Breast epithelium (tissue), 4 donors: ENCODE data around the gene ASPDH. TPM values are rescaled to one million over a fixed set of nuclear protein-coding genes. Genes with fewer than 3 reads are reported as not detected.

Source experiments
- DNase-seq, 2 donors: peaks; one replicate each; pipeline ENCODE4 v3.0.0-alpha.2; 2019; ENCODE audit warnings: low spot score in 2 of 2
- H3K27ac ChIP-seq, 2 donors: fragments of 200-600 bp; sonication (generic) in 1 of 2; one replicate each; pipeline ENCODE4 v1.5.1; 2016 to 2019; ENCODE audit warnings: mild to moderate bottlenecking in 1 of 2
- H3K27me3 ChIP-seq, 2 donors: fragments of 200-600 bp; sonication (generic) in 1 of 2; one replicate each; pipeline versions ENCODE4 v1.5.1 to v1.6.0; 2017 to 2019; ENCODE audit warnings: control low read depth in 1 of 2, mild to moderate bottlenecking in 1 of 2
- H3K36me3 ChIP-seq: fragments of 200-600 bp; one replicate; pipeline ENCODE4 v1.5.1; 2019
- H3K4me1 ChIP-seq, 2 donors: fragments of 200-600 bp; sonication (generic); one replicate each; pipeline ENCODE4 v1.5.1; 2016 to 2019; ENCODE audit warnings: control low read depth in 1 of 2
- H3K4me3 ChIP-seq, 3 donors: fragments of 200-600 bp; sonication (generic); 1 replicate in 2 of 3; 2 replicates in 1 of 3; pipeline ENCODE4 v1.5.1; 2016 to 2019; ENCODE audit warnings: mild to moderate bottlenecking in 3 of 3, moderate library complexity in 2 of 3
- H3K9me3 ChIP-seq, 2 donors: fragments of 200-600 bp; sonication (generic) in 1 of 2; one replicate each; pipeline ENCODE4 v1.5.1; 2016 to 2019; ENCODE audit warnings: control low read depth in 1 of 2
- CTCF ChIP-seq, 3 donors: fragments of 450-650 bp; IDR thresholded peaks; one replicate each; pipeline ENCODE4 v1.5.1; 2016 to 2017; ENCODE audit warnings: antibody characterized with exemption in 3 of 3, mild to moderate bottlenecking in 3 of 3, moderate library complexity in 3 of 3
- POLR2A ChIP-seq: fragments of 450-650 bp; IDR thresholded peaks from one replicate; pipeline ENCODE4 v1.6.1; 2016; ENCODE audit warnings: antibody characterized with exemption, mild to moderate bottlenecking, moderate library complexity
- POLR2AphosphoS5 ChIP-seq, 3 donors: sonication (generic); formaldehyde crosslinking; IDR thresholded peaks; one replicate each; pipeline ENCODE4 v1.6.1; 2017; ENCODE audit warnings: antibody characterized with exemption in 3 of 3
- intact Hi-C: fragments of 100-400 bp; cut with DNase I; formaldehyde crosslinking; loops from one replicate; pipeline ENCODE4 v1.15.1; 2023; ENCODE audit warnings: low total_unique reads
- total RNA-seq, 3 donors: library from RNA; depleted of rRNA; stranded (reverse); fragments of >200 nt; gene quantifications; one replicate each; pipeline ENCODE4 v1.1.0, GENCODE V29; 2016

The ASPDH gene
- total RNA-seq, 3 donors from 2014 or later: not detected

- no peak for DNase-seq
- H3K4me3 ChIP-seq: peak overlapping the region; percentile 76 to 92 (median 81)
- peaks cover 7% of the 10 kb centered on the region in 2 donors for H3K4me1 ChIP-seq
- H3K36me3 ChIP-seq: no peaks in the 10 kb centered on the region
- intact Hi-C loops: no loop called here
- no peak for TF ChIP-seq POLR2AphosphoS5 (IDR thresholded peaks at IDR 0.05)
- no peak for TF ChIP-seq CTCF (IDR thresholded peaks at IDR 0.05)
- no peak for TF ChIP-seq POLR2A
- H3K27me3 ChIP-seq: peaks cover 0 to 14% of the 10 kb centered on the region in 2 donors
- peak overlapping the region; percentile 87 to 89 for H3K27ac ChIP-seq
- no peaks in the 10 kb centered on the region for H3K9me3 ChIP-seq
These were observed 3.5 kb downstream of the ASPDH start for GRCh38 chr19:50510121-50510670.

GRCh38 chr19:50509366-50509765 is 4.3 kb downstream of the ASPDH start:
- Histone ChIP-seq H3K4me1 (peaks cover 7% of the 10 kb centered on the region in 2 donors), H3K27me3 (peaks cover 0 to 6% of the 10 kb centered on the region in 2 donors), H3K9me3 (no peaks in the 10 kb centered on the region), H3K4me3 (no peak overlapping the region), H3K27ac (no peak overlapping the region), H3K36me3 (no peaks in the 10 kb centered on the region)
- TF ChIP-seq CTCF (IDR thresholded peaks at IDR 0.05) (no peak), POLR2AphosphoS5 (IDR thresholded peaks at IDR 0.05) (no peak), POLR2A (no peak)
- DNase-seq: no peak
- intact Hi-C loops: no loop called here

- no peak for DNase-seq
- intact Hi-C loops: no loop called here
- Histone ChIP-seq H3K27ac (no peak overlapping the region), H3K9me3 (no peaks in the 10 kb centered on the region), H3K36me3 (no peaks in the 10 kb centered on the region), H3K4me3 (no peak overlapping the region), H3K4me1 (peaks cover 7% of the 10 kb centered on the region in 2 donors), H3K27me3 (peaks cover 0 to under 1% of the 10 kb centered on the region in 2 donors)
- TF ChIP-seq CTCF (IDR thresholded peaks at IDR 0.05) (no peak), POLR2AphosphoS5 (IDR thresholded peaks at IDR 0.05) (no peak), POLR2A (no peak)
These were observed 4.9 kb downstream of the ASPDH start for GRCh38 chr19:50508843-50509190.

GRCh38 chr19:50507376-50507775 is 6.3 kb downstream of the ASPDH start:
- H3K27me3 ChIP-seq: no peaks in the 10 kb centered on the region
- intact Hi-C loops: no loop called here
- H3K36me3 ChIP-seq: no peaks in the 10 kb centered on the region
- no peak overlapping the region for H3K27ac ChIP-seq
- peaks cover 7% of the 10 kb centered on the region in 2 donors for H3K4me1 ChIP-seq
- no peaks in the 10 kb centered on the region for H3K9me3 ChIP-seq
- no peak for DNase-seq
- H3K4me3 ChIP-seq: no peak overlapping the region
- TF ChIP-seq POLR2A: no peak
- TF ChIP-seq POLR2AphosphoS5 (IDR thresholded peaks at IDR 0.05): no peak
- no peak for TF ChIP-seq CTCF (IDR thresholded peaks at IDR 0.05)

GRCh38 chr19:50506700-50507099 is 7.0 kb downstream of the ASPDH start:
- Histone ChIP-seq H3K27me3 (no peaks in the 10 kb centered on the region), H3K9me3 (no peaks in the 10 kb centered on the region), H3K36me3 (no peaks in the 10 kb centered on the region), H3K4me3 (no peak overlapping the region), H3K4me1 (peaks cover 7% of the 10 kb centered on the region in 2 donors), H3K27ac (no peak overlapping the region)
- no peak for TF ChIP-seq POLR2AphosphoS5 (IDR thresholded peaks at IDR 0.05)
- no peak for TF ChIP-seq POLR2A
- TF ChIP-seq CTCF (IDR thresholded peaks at IDR 0.05): no peak
- intact Hi-C loops: no loop called here
- DNase-seq: no peak
